ENCODE data around the gene FOXG1.

FOXG1 gene

DNA sequence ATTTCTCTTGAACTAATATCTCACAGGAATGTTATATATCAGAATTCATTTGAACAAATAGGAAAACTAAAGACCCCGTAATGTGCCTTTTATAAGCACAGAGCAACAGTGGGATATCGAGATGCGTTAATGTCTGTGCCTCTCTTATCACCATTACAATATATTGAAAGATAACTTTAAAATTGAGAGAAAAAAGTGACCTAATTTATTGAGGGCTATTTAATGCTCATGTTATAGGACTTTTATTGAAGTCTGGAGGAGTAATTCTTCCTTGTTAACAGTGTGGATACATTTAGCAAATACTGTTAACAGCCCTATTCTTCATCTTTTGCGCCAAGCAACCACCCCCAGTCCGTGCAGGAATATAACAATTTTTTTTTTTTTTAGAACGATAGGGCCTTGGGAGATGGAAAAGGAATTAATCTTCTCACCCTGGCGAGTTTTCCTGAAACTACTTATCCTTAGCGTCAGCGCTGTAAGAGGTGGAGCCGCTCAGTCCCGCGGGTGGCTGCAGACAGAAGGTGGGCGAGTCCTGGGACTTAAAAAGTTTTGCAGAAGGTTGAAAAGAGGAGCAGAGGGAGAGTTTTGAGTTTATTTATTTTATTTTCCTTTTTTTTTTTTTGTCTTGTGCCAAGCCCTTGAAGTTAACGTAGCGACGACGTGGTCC is 11.0 kb downstream of the FOXG1 start:
- DNase-seq (ENCODE audit: low spot score) = no peak

DNA sequence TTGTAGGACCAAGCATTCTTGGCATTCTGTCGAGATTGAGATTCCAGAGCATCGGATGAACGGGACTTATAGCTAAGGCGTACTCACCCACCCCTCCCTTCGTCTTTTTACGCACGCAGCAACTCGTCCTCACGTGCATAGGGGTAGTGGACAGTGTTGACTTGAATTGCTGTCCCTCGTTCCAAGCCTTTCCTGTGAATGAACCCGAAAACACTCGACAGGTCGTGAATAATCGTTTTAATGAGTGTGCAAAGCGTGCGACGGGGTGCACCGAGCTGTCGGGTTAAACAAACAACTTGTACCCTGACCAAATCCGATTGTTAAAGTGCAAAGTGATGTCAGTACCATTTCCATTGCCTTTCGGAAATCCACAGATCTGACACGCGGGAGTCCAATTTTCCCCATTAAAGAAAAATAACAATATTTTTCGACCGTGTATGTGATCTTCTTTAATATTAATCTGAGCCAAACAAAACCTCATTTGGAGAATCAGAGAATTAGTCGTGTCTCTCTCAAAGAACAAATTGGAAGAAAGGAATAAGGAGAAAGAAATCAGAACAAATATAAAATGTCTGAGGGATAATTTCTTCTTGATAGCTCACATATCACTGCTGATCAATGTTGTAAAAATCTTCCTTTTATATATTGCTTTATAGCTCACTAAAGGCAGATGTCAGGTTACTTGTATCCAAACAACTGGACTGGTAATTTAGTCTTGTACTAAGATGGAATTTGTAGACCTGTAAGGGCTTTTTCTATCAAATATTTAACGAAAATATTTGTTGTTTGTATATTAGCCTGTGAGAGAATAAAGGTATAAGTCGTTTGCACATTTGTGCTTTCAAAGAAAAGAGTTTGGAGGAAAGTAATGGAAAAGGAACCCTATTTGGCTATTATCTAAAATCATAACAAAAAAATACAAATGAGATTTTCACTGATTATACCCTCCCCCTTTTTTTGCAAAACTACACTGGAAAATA is 11.8 kb downstream of the FOXG1 start:
- no peak for DNase-seq (ENCODE audit: low spot score)

- no peak for DNase-seq (ENCODE audit: low spot score)
Observed at GRCh38 chr14:28779456-28779855, 12.9 kb downstream of the FOXG1 start.

DNA sequence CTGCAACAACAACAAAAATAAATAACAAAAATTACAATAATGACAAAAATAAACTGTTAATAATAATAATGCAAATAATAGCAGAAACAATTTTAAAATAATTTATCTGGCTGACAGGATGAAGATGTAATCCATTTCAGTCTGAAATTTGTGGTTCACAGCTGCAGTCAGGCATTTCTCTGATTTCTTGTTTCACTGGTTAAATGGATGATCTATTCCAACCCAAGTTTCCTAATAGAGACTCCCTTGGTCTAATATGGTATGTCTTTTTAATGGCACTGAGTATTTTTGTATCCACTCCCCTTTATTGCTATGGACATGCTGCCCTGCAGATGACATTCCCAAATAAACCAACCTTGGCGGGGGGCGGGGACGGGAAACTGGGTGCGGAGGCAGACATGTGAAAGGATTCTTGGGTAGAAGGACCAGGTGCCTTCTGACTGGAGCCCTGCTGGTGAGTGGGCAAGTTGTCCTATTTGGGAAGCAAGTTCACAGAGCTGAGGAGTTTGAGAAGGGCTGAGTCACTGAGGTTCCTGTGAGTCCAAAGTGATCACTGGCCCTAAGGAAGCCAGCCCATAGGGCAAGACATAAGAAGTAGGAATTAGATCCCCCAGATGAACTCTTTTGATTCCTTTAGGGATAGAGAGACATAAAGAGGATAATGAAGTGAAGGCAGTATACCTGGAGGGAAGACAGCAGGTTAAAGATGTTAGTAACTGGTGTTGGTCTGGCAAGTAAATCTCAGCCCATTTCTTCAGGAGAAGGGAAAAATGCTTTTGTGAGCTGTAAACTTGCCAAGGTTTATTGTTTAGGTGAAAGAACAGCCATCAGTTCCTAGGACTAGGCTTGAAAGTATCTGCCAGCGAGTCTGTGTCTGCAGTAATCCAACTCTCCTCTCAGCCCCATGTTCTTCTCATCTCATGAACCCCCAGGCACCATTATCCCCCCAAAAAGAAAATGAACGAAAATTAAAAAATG is 14.5 kb downstream of the FOXG1 start:
- DNase-seq (ENCODE audit: low spot score) = no peak

GRCh38 chr14:28782301-28782700 is 15.7 kb downstream of the FOXG1 start:
- no peak for DNase-seq (ENCODE audit: low spot score)

GRCh38 chr14:28783664-28784063 is 17.1 kb downstream of the FOXG1 start:
- DNase-seq (ENCODE audit: low spot score) = no peak

- no peak for DNase-seq (ENCODE audit: low spot score)
Observed at GRCh38 chr14:28784096-28785048, 17.8 kb downstream of the FOXG1 start.

DNA sequence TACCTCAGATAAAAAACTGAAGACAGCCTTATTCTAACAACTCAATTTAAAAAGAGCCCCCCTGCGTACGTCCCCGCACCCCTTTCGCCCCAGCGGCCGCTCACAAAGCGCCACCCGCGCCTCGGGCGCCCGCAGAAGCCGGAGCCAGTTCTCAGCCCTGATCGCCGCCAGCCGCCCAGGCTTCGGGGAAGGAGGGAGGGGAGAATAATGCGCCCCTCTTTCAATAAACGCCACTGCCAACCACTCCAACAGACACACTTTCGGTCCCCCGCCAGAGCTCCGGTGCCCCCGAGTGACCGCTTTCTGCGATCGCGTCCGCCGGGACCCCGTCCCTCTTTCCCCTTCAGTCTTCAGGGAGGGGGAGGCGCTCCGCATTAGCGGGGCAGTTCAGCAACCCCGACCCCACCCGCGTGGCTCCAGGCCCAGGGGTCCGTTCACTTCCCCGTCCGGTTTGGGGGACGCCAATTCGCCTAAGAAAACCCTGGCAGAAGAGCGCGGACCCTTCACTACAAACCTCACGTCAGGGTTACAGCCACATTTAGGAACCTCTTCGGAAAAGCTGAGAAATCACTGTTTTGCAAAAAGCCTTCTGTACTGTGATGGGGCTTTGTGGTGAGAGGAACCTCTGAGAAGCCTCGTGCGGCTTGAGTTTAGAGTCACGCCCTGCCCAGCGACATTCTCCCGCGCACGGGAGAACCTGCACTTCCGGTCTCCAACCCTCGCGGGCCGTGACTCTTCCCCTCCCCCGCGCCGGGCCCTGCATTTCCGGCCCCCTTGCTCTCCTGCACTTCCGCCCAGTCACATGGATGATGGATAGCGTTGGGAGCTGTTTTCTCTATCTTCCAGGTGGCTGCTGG is 18.7 kb downstream of the FOXG1 start:
- DNase-seq (ENCODE audit: low spot score) = no peak

DNA sequence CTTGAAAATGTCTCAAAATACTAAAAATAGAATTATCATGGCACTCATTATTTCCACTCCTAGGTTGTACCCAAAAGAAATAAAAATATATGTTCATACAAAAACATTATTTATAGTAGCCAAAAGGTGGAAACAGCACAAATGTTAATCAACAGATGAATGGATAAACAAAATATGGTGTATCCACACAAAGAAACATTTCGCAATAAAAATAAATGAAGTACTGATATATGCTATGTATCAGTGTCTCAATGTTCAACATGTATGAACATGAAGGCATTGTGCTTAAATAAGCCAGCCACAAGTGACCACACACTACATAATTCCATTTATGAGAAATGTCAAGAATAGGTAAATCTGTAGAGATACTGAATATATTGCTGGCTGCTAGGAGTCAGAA is 40.9 kb downstream of the FOXG1 start:
- DNase-seq (ENCODE audit: low spot score) = no peak

- no peak for DNase-seq (ENCODE audit: low spot score)
Observed at GRCh38 chr14:28813810-28814209, 47.2 kb downstream of the FOXG1 start.
